HL-60 (cell line): Measurements from ENCODE around the gene PRM3.

ENCODE experiments used
- DNase-seq, 2 experiments: peaks; one replicate each; pipeline ENCODE4 v3.0.0-alpha.2; 2010 to 2020; ENCODE audit warnings: low read depth in 1 of 2, low spot score in 1 of 2
- H3K27ac ChIP-seq: fragments of 250-450 bp; sonication (Bioruptor Pico); replicated peaks from 2 replicates; pipeline ENCODE4 v1.5.1; 2020; ENCODE audit warnings: mild to moderate bottlenecking, moderate library complexity
- H3K27me3 ChIP-seq: fragments of 250-450 bp; sonication (Bioruptor Pico); 2 replicates; pipeline ENCODE4 v1.5.1; 2021; ENCODE audit warnings: mild to moderate bottlenecking, moderate library complexity; ENCODE audit not compliant: insufficient read depth, poor library complexity, severe bottlenecking
- H3K4me3 ChIP-seq: replicated peaks from 2 replicates; pipeline ENCODE4 v1.5.1; 2011; ENCODE audit warnings: mild to moderate bottlenecking, control low read depth, low read length; ENCODE audit not compliant: insufficient read depth
- CTCF ChIP-seq: IDR thresholded peaks from one replicate; pipeline ENCODE4 v1.5.1; 2011; ENCODE audit warnings: low read length, control low read depth, inconsistent platforms; ENCODE audit not compliant: insufficient read depth
- GABPA ChIP-seq: IDR thresholded peaks from 2 replicates; pipeline ENCODE4 v1.6.1; 2012; ENCODE audit warnings: low read depth
- POLR2AphosphoS5 ChIP-seq: IDR thresholded peaks from 2 replicates; pipeline ENCODE4 v1.6.1; 2012; ENCODE audit warnings: low read depth
- REST ChIP-seq: IDR thresholded peaks from 2 replicates; pipeline ENCODE4 v1.6.1; 2012; ENCODE audit warnings: low read depth; ENCODE audit not compliant: insufficient replicate concordance
- SPI1 ChIP-seq: IDR thresholded peaks from 2 replicates; pipeline ENCODE4 v1.6.1; 2012; ENCODE audit warnings: low read depth, mild to moderate bottlenecking, borderline replicate concordance
- long read RNA-seq: library from polyadenylated mRNA; unstranded; transcript quantifications from one replicate; pipeline ENCODE4 v2.0.0, GENCODE V29; 2020

The PRM3 gene
- long read RNA-seq: 0 reads

GRCh38 chr16:11272921-11273720 lies at the start of gene PRM3:
TSS of gene PRM3 (minus strand) at chr16:11273629. CDS start at chr16:11273595, 34 bp downstream.
- H3K27me3 ChIP-seq: no peaks in the 10 kb centered on the region
- H3K4me3 ChIP-seq: no peak within 1 kb of the TSS
- TF ChIP-seq SPI1 (no peak), REST (no peak), CTCF (no peak), GABPA (no peak), POLR2AphosphoS5 (no peak)
- H3K27ac ChIP-seq: no peak within 1 kb of the TSS
- no peak for DNase-seq

- no peak overlapping the region for H3K4me3 ChIP-seq
- DNase-seq: no peak
- no peaks in the 10 kb centered on the region for H3K27me3 ChIP-seq
- TF ChIP-seq GABPA (no peak), POLR2AphosphoS5 (no peak), REST (no peak)
- H3K27ac ChIP-seq: no peak overlapping the region
Observed at GRCh38 chr16:11322823-11323222, 49.4 kb upstream of the PRM3 start.

GRCh38 chr16:11321662-11322061 lies 48.2 kb upstream of the PRM3 start:
- no peak for TF ChIP-seq REST
- no peak for TF ChIP-seq SPI1
- no peak for TF ChIP-seq POLR2AphosphoS5
- no peak for TF ChIP-seq CTCF
- no peak for TF ChIP-seq GABPA
- no peak for DNase-seq
- Histone ChIP-seq H3K27me3 (no peaks in the 10 kb centered on the region), H3K4me3 (no peak overlapping the region), H3K27ac (no peak overlapping the region)
